GM23248 (cell line): ENCODE results near the gene VWA8.

Source experiments
- EZH2 ChIP-seq: fragments of 200-600 bp; sonication (generic); IDR thresholded peaks from 2 replicates; pipeline ENCODE4 v1.6.1; 2018; ENCODE audit warnings: antibody characterized with exemption, mild to moderate bottlenecking; ENCODE audit not compliant: insufficient read depth, poor library complexity, severe bottlenecking
- EZH2phosphoT487 ChIP-seq: fragments of 200-600 bp; sonication (generic); IDR thresholded peaks from 2 replicates; pipeline ENCODE4 v1.6.1; 2018; ENCODE audit warnings: antibody characterized with exemption, moderate library complexity, mild to moderate bottlenecking, low read depth; ENCODE audit not compliant: insufficient read depth

GRCh38 chr13:41637586-41637985 is 323.3 kb downstream of the VWA8 start:
- TF ChIP-seq EZH2 (no peak), EZH2phosphoT487 (no peak)
